HG03442 (cell line): ENCODE data around the gene GMNN.
"Not testable (repeated sequence)": the region's sequence is repeated elsewhere in the genome, so short reads cannot be mapped to it uniquely, and the experiment has no call there.

Source experiments
- ATAC-seq: cut with Tn5 transposase; IDR thresholded peaks from one replicate; pipeline ENCODE4 v1.9.1; 2021; ENCODE audit warnings: mild to moderate bottlenecking, moderate library complexity; ENCODE audit not compliant: unreplicated experiment

GMNN gene

GRCh38 chr6:24774696-24775519 is at the start of gene GMNN:
GMNN (plus strand) TSS chr6:24774937; CDS start chr6:24777247, 2,310 bp downstream.
- peak; percentile 89 for ATAC-seq

GRCh38 chr6:24730653-24731052 is 44.1 kb upstream of the GMNN start:
- not testable (repeated sequence) for ATAC-seq

DNA sequence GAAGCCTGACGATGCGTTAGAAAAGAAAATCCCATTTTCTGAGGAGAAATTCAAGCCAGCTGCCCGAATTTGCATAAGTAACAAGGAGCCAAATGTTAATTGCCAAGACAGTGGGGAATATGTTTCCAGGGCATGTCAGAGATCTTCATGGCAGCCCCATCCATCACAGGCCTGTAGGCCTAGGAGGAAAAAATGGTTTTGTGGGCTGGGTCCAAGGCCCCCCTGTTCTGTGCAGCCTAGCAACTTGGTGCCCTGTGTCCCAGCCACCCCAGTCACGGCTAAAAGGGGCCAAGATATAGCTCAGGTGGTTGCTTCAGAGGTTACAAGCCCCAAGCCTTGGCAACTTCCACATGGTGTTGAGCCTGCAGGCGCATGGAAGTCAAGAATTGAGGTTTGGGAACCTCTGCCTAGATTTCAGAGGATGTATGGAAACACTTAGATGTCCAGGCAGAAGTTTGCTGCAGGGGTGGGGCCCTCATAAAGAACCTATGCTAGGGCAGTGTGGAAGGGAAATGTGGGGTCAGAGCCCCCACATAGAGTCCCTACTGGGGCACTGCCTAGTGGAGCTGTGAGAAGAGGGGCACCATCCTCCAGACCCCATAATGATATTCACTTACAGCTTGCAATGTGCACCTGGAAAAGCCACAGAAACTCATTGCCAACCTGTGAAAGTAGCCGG is 43.1 kb upstream of the GMNN start:
- not testable (repeated sequence) for ATAC-seq

DNA sequence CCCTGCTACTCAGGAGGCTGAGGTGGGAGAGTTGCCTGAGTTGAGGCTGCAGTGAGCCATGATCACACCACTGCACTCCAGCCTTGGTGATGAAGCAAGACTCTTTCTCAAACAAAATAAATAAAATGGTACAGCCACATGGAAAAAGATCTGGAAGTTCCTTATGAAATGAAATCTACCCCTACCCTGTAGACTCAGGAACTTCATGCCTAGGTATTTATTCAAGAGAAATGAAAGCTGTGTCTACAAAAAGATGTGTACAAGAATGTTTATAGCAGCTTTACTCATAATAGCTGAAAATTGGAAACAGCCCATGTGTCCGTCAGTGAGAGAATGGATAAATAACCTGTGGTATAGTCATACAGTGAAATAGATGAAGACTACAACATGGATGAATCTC is 40.6 kb upstream of the GMNN start:
- no peak for ATAC-seq

DNA sequence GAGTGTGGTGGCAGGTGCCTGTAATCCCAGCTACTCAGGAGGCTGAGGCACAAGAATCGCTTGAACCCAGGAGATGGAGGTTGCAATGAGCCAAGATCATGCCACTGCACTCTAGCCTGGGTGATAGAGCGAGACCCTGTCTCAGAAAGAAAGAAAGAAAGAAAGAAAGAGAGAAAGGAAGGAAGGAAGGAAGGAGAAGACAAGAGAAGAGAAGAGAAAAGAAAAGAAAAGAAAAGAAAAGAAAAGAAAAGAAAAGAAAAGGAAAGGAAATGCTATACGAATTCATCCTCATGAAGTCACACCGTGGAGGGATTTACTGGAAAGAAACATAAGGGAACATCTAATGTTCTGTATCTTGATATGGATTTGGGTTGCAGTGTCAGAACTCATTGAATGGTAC is 40.0 kb upstream of the GMNN start:
- ATAC-seq = not testable (repeated sequence)

DNA sequence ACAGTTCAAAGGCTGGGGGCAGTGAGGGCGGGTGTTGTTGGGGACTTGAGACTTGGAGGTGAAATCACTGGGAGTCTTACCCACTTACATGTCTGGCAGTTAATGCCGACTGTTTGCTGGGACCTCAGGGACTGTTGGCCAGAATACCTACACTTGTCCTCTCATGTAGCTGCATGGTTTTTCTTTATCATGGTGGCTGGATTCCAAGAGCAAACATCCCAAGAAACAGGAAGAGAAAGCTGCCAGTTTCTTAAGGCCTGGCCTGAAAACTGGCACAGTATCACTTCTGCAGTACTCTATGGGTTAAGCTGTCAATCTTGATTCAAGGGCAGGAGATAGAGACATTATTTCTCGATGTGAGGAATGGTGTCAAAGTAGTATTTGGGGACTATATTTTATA is 36.0 kb upstream of the GMNN start:
- no peak for ATAC-seq

GRCh38 chr6:24740861-24741260 is 33.9 kb upstream of the GMNN start:
- ATAC-seq = no peak

DNA sequence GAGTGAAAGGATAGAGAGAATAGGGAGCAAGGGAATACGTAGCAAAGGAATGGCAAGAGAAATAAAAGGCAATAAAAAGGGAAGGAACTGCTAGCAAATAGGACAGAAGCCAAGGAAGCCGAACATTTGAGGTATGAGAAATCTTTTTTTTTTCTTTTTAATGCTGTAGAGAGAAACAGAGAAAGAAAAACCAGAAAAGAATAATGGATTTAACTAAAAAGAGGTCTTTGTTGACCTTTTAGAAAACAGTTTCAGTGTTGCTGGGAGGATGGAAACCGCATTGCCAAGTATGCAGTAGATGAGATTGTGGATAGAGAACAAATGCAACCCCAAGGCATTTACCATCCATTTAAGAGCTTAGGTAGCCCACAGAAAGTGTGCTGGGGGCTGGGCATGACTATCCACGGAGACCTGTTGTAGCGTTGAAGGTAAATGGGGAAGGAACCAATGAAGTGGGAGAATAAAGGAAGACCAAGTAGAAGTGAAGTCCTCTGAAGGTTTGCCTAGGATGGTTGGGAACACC is 32.5 kb upstream of the GMNN start:
- ATAC-seq = no peak

GRCh38 chr6:24743265-24743943 is 31.3 kb upstream of the GMNN start:
- ATAC-seq = peak; percentile 92

DNA sequence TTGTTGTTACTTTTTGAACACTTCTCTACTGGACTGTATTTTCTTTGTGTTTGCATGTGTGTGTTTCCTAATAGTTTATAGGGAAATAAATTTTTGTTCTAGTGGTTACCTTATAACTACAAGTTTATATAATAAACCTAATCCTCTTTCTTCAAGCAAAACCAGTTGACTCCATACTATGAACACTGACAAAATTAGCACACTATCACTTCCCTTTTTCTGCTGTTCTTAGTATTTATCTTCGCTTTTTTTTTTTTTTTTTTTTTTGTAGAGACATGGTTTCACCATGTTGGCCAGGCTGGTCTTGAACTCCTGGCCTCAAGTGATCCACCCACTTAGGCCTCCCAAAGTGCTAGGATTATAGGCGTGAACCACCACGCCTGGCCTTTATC is 30.8 kb upstream of the GMNN start:
- peak; percentile 29 for ATAC-seq

DNA sequence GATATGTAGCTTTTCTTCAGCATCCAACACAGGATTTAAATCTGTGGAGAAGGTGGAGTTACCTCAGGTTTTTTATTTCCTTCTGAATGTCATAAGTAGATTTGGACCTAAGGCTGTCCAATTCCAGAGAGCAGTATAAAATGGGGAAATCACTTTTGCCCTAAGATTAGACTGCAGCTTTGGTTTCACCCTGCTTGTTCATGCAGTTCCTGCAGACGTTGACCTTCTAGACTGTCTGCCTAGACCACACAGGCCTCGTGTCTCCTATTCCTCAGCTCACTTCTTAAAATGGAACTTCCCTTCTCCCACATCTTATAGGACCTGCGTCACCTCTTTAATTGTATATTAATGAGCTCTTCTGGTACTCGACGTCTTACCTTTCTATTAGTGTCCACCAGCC is 29.8 kb upstream of the GMNN start:
- ATAC-seq = no peak

GRCh38 chr6:24749297-24749696 is 25.4 kb upstream of the GMNN start:
- no peak for ATAC-seq

- not testable (repeated sequence) for ATAC-seq
Measured at GRCh38 chr6:24750878-24751277, 23.9 kb upstream of the GMNN start.

DNA sequence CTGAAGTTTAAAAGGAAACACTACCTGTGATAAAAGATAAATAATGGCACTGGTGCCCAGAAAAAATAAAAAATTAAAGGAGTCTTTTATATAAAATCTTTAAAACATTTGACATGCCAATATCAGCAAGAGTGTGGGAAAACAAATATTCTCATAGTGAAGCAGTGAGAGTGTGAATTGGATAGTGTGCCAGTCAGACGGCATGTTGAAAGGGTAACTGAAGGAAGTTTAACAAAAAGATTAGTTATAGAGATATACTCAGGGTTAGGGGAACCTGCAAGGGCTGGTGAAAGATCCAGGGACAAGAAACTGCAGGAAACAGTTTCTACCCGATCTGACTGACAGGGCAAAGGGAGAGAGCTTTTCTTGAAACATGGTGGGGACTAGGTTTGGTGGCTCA is 22.2 kb upstream of the GMNN start:
- ATAC-seq = no peak

DNA sequence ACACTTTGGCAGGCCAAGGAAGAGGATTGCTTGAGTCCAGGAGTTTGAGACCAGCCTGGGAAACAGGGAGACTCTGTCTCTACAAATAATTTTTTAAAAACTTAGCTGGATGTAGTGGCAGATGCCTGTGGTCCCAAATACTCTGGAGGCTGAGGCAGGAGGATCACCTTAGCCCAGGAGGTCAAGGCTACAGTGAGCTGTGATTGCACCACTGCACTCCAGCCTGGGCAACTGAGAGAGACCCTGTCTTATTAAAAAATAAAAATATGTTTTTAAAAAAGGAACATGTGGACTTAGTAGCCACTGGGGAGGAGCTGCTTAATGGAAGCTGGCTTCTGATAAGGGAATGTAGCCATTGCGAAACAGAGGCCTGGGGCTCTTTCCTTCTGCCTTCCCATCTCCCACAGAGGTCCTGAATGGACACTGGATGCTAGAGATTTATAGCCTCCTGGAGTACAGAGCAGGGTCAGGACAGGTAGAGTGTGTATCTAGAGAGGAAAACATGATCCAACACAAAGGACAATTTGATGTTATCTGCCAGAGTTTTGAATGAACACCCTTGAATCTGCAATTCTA is 21.7 kb upstream of the GMNN start:
- no peak for ATAC-seq

GRCh38 chr6:24753545-24753944 is 21.2 kb upstream of the GMNN start:
- ATAC-seq = no peak

DNA sequence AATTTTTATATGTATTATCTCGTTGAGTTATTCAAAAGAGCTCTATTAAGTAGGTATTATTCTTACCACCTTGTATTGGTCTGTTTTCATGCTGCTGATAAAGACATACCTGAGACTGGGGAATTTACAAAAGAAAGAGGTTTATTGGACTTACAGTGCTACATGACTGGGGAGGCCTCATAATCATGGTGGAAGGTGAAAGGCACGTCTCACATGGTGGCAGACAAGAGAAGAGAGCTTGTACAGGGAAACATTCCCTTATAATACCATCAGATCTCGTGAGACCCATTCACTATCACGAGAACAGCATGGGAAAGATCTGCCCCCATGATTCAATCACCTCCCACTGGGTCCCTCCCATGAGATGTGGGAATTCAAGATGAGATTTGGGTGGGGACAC is 20.4 kb upstream of the GMNN start:
- ATAC-seq = not testable (repeated sequence)

DNA sequence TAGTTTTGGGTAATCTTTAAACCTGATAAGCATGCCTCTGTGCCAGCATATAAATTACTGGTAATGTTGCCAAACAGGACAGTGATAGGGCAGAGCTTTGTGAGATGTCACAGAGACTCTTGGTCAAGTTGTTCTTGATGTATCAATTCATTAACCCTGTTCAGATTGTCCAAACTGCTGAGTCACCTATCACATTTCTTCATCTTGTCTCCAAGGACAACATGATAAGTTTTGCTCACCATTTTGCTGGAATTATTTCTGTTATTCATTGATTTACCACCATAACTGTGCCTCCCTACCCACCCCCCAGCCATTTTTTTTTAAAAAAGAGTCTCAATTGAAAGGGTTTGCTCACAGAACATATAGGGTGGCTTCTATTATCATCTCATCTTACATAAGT is 19.5 kb upstream of the GMNN start:
- ATAC-seq = no peak

GRCh38 chr6:24757611-24758010 is 17.1 kb upstream of the GMNN start:
- ATAC-seq = no peak

DNA sequence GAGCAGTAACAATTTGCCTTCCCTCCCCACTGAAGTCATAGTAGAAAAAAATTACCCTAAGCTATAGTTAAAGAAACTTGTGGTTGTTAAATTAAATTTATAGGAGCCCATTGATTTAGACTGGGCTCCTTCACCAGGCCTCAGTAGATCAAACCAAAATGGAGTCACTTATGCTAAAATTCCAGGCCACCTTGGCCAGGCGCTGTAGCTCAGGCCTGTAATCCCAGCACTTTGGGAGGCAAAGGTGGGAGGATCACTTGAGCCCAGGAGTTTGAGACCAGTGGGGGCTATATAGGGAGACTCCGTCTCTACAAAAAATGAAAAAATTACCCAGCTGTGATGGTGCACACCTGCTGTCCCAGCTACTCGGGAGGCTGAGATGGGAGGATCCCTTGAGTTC is 15.0 kb upstream of the GMNN start:
- no peak for ATAC-seq

DNA sequence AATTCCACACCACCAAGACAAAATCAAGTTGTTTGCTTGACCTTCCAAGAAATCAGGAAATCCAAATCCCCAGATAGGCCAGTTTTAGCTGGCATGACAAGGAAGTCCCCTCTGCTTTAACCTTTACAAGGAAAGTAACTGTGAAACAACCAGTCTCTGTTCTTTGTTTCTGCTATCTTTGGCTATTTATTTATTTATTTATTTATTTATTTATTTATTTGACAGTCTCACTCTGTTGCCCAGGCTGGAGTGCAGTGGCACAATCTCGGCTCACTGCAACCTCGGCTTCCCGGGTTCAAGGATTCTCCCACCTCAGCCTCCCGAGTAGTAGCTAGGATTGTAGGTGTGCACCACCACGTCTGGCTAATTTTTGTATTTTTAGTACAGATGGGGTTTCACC is 14.5 kb upstream of the GMNN start:
- ATAC-seq = no peak
